ENCODE data around the gene IL26.

- TF ChIP-seq EP300 (IDR thresholded peaks at IDR 0.05), result no peak
- no peak for TF ChIP-seq CTCF (IDR thresholded peaks at IDR 0.05)
- TF ChIP-seq POLR2A (IDR thresholded peaks at IDR 0.05), result no peak
Observed at GRCh38 chr12:68261896-68262295, 36.3 kb upstream of the IL26 start.
